ENCODE results near the gene SPTLC1.
"Not testable (repeated sequence)": the region's sequence is repeated elsewhere in the genome, so short reads cannot be mapped to it uniquely, and the experiment has no call there.

The SPTLC1 gene

GRCh38 chr9:92029553-92029952 lies 85.7 kb downstream of the SPTLC1 start:
- DNase-seq (ENCODE audit: low read depth): no peak

GRCh38 chr9:92026206-92027002 lies 88.8 kb downstream of the SPTLC1 start:
- DNase-seq (ENCODE audit: low read depth): no peak

DNA sequence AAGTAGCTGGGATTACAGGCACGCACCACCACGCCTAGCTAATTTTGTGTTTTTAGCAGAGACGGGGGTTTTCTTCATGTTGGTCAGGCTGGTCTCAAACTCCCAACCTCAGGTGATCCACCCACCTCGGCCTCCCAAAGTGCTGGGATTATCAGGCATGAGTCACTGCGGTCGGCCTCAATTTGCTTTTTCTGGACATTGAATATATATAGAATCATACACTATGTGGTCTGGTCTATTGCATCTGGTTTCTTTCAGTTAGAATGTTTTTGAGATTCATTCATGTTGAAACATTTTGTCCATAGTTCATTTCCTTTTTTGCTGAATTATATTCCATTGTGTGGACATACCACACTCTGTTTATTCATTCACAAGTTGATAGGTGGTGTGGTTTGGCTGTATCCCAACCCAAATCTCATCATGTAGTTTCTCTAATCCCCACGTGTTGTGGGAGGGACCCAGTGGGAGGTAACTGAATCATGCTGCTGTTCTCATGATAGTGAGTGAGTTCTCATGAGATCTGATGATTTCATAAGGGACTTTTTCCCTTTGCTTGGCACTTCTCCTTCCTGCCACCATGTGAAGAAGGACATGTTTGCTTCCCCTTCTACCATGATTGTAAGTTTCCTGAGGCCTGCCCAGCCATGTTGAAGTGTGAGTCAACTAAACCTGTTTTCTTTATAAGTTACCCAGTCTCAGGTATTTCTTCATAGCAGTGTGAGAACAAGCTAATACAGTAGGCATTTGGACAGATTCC lies 93.2 kb downstream of the SPTLC1 start:
- DNase-seq (ENCODE audit: low read depth): peak; percentile 56

DNA sequence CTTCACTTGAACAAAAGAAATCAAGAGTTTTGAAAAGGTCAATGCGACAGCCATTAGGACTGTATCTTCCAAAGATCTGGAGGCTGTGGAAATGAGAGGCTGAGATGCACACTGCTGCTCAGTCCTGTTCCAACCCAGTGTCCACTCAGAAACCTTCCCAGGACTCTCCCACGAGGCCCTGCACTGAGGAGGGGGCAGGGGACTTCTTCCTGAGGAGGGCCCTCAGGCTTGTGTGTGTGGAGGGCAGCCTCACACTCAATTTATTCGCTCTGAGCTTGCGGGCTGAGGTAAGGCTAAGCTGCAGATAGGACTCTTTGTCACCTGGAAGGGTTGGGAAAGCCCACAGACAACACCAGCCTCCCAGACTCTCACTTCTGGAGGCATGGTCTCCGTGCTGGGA lies 95.6 kb downstream of the SPTLC1 start:
- no peak for DNase-seq (ENCODE audit: low read depth)

- no peak for DNase-seq (ENCODE audit: low read depth)
These were observed 104.3 kb downstream of the SPTLC1 start for GRCh38 chr9:92010705-92011536.

DNA sequence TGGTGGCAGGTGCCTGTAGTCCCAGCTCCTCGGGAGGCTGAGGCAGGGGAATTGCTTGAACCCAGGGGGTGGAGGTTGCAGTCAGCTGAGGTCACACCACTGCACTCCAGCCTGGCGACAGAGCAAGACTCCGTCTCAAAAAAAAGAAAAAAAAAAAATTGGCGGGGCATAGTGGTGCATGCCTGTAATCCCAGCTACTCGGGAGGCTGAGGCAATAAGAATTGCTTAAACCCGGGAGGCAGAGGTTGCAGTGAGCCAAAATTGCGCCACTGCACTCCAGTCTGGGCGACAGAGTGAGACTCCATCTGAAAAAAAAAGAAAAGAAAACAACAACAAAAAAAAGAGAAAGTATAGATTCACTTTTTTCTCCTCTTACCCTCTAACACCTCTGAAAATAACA lies 105.0 kb downstream of the SPTLC1 start:
- not testable (repeated sequence) for DNase-seq (ENCODE audit: low read depth)

GRCh38 chr9:92008041-92008440 lies 107.2 kb downstream of the SPTLC1 start:
- no peak for DNase-seq (ENCODE audit: low read depth)

- DNase-seq (ENCODE audit: low read depth): no peak
These were observed 111.2 kb downstream of the SPTLC1 start for GRCh38 chr9:92004045-92004392.

DNA sequence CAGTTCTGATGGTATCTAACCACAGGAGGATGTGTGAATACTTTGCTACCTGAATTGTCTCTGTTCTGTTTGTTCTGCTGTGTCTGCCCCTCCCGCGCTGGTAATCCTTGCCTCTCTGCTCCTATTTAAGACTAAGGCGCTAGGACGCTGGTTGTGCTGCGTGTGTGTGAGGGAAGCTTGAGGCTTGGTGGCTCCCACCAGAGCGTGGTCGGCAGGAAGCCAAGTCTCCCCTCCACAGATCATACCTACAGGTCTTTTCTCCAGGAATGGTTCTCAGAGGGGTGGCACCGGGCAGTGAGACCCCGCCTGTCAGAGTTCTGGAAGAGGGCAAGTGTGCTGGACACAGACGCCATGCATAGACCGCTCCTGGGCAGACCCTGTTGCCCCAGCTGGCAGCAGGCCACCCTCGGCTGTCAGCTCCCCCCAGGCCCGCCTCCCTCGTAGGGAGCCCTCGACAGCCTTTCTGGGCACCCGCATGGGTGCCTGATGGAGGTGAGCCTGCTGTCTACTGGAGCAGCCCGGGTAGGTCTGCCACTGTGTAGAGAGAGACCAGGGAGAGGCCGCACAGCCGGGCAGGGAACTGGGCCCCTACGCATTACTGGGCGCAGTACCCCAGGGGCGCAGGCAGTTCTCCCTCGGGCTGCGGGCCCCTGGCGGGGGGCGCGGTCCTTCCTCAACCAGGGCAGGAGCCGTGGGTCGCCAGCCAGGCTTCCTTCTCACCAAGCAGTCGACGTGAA lies 111.7 kb downstream of the SPTLC1 start:
- no peak for DNase-seq (ENCODE audit: low read depth)

DNA sequence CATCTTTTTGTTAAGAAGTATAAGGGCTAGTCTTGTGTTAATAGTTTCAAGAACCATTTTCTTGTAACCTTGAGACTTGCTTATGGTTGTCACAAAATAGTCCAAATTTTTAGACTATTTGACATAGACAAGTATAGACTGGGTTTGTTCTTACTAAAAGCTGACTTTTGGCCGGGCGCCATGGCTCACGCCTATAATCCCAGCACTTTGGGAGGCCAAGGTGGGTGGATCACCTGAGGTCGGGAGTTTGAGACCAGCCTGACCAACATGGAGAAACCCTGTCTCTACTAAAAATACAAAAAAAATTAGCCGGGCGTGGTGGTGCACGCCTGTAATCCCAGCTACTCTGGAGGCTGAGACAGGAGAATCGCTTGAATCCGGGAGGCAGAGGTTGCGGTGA lies 113.3 kb downstream of the SPTLC1 start:
- DNase-seq (ENCODE audit: low read depth): not testable (repeated sequence)

GRCh38 chr9:92001244-92001643 lies 114.0 kb downstream of the SPTLC1 start:
- DNase-seq (ENCODE audit: low read depth): no peak

- DNase-seq (ENCODE audit: low read depth): no peak
These were observed 120.1 kb downstream of the SPTLC1 start for GRCh38 chr9:91995000-91995655.

DNA sequence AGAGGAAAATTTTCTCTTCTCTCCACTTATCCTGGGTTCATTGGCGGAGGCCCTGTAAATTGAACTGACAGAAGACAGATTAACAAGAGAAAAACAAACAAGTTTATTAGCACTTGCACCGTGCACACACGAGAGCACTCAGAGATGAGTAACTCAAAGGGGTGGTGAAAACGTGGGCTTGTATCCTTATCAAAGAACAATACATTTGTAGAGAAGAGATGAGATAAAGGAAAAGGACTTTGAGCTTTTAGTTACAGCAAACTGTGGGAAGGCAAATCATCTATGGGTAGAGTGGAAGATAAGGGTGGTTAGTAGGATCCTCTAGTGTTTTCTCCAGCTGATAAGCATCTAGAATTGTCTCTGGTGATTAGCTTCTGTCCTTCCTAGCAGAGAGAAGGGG lies 120.8 kb downstream of the SPTLC1 start:
- no peak for DNase-seq (ENCODE audit: low read depth)

- DNase-seq (ENCODE audit: low read depth): no peak
These were observed 122.7 kb downstream of the SPTLC1 start for GRCh38 chr9:91992461-91993041.

DNA sequence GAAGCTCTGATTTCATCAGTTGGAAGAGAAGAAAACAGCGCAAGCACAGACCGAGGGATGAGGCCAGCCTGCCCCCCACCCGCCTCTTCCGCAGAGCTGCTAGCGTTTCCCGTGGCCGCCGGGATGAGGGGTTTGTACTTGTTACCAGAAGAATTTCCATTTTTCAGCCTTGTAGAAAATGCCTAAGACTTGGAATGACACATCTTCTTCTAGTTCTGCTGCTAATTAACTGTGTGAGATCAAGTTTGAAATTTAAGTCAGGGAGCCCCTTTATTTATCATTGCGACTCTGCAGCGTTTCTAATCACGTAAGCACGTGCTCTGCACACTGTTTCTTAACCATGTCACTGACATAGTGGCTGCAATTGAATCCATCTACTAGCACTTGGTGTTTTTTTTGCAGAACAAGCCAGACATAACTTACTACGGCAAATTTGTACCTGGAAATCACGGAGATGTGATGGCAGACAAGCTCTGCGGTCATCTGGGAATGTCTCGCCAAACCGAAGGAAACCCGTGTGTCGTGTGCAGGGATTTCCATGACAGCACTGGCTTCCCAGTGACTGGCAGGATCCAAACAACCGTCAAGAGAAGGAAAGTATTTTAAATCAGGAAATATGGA lies 123.4 kb downstream of the SPTLC1 start:
- no peak for DNase-seq (ENCODE audit: low read depth)

- no peak for DNase-seq (ENCODE audit: low read depth)
These were observed 129.0 kb downstream of the SPTLC1 start for GRCh38 chr9:91986248-91986647.

DNA sequence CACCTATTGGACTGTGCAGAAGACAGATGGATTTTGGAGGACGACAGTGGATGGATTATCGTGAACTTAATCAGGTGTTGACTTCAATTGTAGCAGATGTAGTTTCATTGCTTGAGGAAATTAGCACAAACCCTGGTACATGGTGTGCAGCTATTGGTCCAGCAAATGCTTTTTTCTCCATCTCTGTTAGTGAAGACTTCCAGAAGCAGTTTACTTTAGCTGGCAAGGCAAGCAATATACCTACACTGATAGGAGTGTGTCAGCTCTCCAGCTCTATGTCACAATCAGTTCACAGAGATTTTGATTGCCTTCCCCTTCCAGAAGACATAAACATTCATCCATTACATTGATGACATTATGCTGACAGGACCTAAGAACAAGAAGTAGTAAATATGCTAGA lies 129.5 kb downstream of the SPTLC1 start:
- DNase-seq (ENCODE audit: low read depth): no peak
